ENCODE measurements around the gene PHLPP1.
"Not testable (repeated sequence)": the region's sequence is repeated elsewhere in the genome, so short reads cannot be mapped to it uniquely, and the experiment has no call there.

The PHLPP1 gene

GRCh38 chr18:62715436-62715758, at the start of gene PHLPP1:
TSS of gene PHLPP1 (plus strand) at chr18:62715541. CDS start at chr18:62715684, 143 bp downstream.
- DNase-seq, result no peak

GRCh38 chr18:62669225-62669624, 46.1 kb upstream of the PHLPP1 start:
- DNase-seq, result no peak

- DNase-seq, result no peak
Observed at GRCh38 chr18:62670573-62670972, 44.8 kb upstream of the PHLPP1 start.

- no peak for DNase-seq
Observed at GRCh38 chr18:62672600-62672999, 42.7 kb upstream of the PHLPP1 start.

- no peak for DNase-seq
Observed at GRCh38 chr18:62678847-62679485, 36.4 kb upstream of the PHLPP1 start.

GRCh38 chr18:62682371-62682770, 33.0 kb upstream of the PHLPP1 start:
- DNase-seq, result no peak

- no peak for DNase-seq
Observed at GRCh38 chr18:62683935-62684334, 31.4 kb upstream of the PHLPP1 start.

GRCh38 chr18:62688743-62689317, 26.5 kb upstream of the PHLPP1 start:
- no peak for DNase-seq

GRCh38 chr18:62690236-62690815, 25.0 kb upstream of the PHLPP1 start:
- no peak for DNase-seq

GRCh38 chr18:62693659-62694058, 21.7 kb upstream of the PHLPP1 start:
- no peak for DNase-seq

GRCh38 chr18:62697636-62698035, 17.7 kb upstream of the PHLPP1 start:
- no peak for DNase-seq

- DNase-seq, result no peak
Observed at GRCh38 chr18:62702259-62702658, 13.1 kb upstream of the PHLPP1 start.

- not testable (repeated sequence) for DNase-seq
Observed at GRCh38 chr18:62706879-62707278, 8.5 kb upstream of the PHLPP1 start.

GRCh38 chr18:62709908-62710307, 5.4 kb upstream of the PHLPP1 start:
- DNase-seq, result not testable (repeated sequence)

- no peak for DNase-seq
Observed at GRCh38 chr18:62710417-62710816, 4.9 kb upstream of the PHLPP1 start.

- no peak for DNase-seq
Observed at GRCh38 chr18:62711781-62712180, 3.6 kb upstream of the PHLPP1 start.

- no peak for DNase-seq
Observed at GRCh38 chr18:62713651-62714247, 1.6 kb upstream of the PHLPP1 start.

GRCh38 chr18:62714671-62715435, 488 bp upstream of the PHLPP1 start:
- DNase-seq, result peak; percentile 94

- peak; percentile 5 for DNase-seq
Observed at GRCh38 chr18:62715759-62716615, 646 bp downstream of the PHLPP1 start.

- DNase-seq, result peak; percentile 10
Observed at GRCh38 chr18:62716619-62717168, 1.4 kb downstream of the PHLPP1 start.

GRCh38 chr18:62717169-62717924, 2.0 kb downstream of the PHLPP1 start:
- DNase-seq, result peak; percentile 29
